Neural cell (in vitro differentiated cells): ENCODE data around the gene ZNHIT3. TPM values are rescaled to one million over a fixed set of nuclear protein-coding genes. Genes with fewer than 3 reads are reported as not detected.

ENCODE experiments used
- H2AFZ ChIP-seq: fragments of 200-600, 300-800 bp; sonication (generic), shearing (Covaris generic); 2 replicates; pipeline ENCODE4 v1.6.0; 2014; ENCODE audit warnings: low read depth, mild to moderate bottlenecking, antibody characterized with exemption, low read length, moderate library complexity
- H3F3A ChIP-seq: fragments of 200-600 bp; shearing (Covaris generic); 2 replicates; pipeline ENCODE4 v1.6.1; 2016; ENCODE audit warnings: mild to moderate bottlenecking, moderate library complexity, mixed read lengths, antibody characterized with exemption, low read length; ENCODE audit not compliant: insufficient read depth, poor library complexity, severe bottlenecking
- H3K27ac ChIP-seq: fragments of 200-600, 300-800 bp; sonication (generic), shearing (Covaris generic); 2 replicates; pipeline ENCODE4 v1.5.1; 2014; ENCODE audit warnings: mild to moderate bottlenecking, low read length, moderate library complexity
- H3K27me3 ChIP-seq: fragments of 300-800, 200-600 bp; sonication (generic), shearing (Covaris generic); 2 replicates; pipeline ENCODE4 v1.6.0; 2014; ENCODE audit warnings: mild to moderate bottlenecking, low read depth, low read length, moderate library complexity; ENCODE audit not compliant: insufficient read depth
- H3K36me3 ChIP-seq: fragments of 300-800, 200-600 bp; sonication (generic), shearing (Covaris generic); 2 replicates; pipeline ENCODE4 v1.5.1; 2014; ENCODE audit warnings: mild to moderate bottlenecking, antibody characterized with exemption, low read length, moderate library complexity; ENCODE audit not compliant: insufficient read depth
- H3K4me2 ChIP-seq: fragments of 300-800, 200-600 bp; sonication (generic), shearing (Covaris generic); 2 replicates; pipeline ENCODE4 v1.6.0; 2014; ENCODE audit warnings: mild to moderate bottlenecking, low read length
- H3K4me3 ChIP-seq: fragments of 300-800, 200-600 bp; sonication (generic), shearing (Covaris generic); 2 replicates; pipeline ENCODE4 v1.5.1; 2014; ENCODE audit warnings: mild to moderate bottlenecking, low read length, moderate library complexity
- H3K79me2 ChIP-seq: fragments of 200-600 bp; shearing (Covaris generic); replicated peaks from 2 replicates; pipeline ENCODE4 v1.6.0; 2014; ENCODE audit warnings: mild to moderate bottlenecking, low read length, moderate library complexity; ENCODE audit not compliant: insufficient read depth
- H3K9ac ChIP-seq: fragments of 300-800, 200-600 bp; sonication (generic), shearing (Covaris generic); 2 replicates; pipeline ENCODE4 v1.6.1; 2016; ENCODE audit warnings: mild to moderate bottlenecking, low read length, mixed read lengths
- H3K9me2 ChIP-seq: fragments of 200-600 bp; shearing (Covaris generic); 2 replicates; pipeline ENCODE4 v1.6.1; 2016; ENCODE audit warnings: mild to moderate bottlenecking, low read length, mixed read lengths; ENCODE audit not compliant: insufficient read depth
- H3K9me3 ChIP-seq: fragments of 200-600, 300-800 bp; sonication (generic), shearing (Covaris generic); 2 replicates; pipeline ENCODE4 v1.6.1; 2016; ENCODE audit warnings: mild to moderate bottlenecking, mixed run types, low read length, moderate library complexity, mixed read lengths
- H4K20me1 ChIP-seq: fragments of 200-600 bp; shearing (Covaris generic); 2 replicates; pipeline ENCODE4 v1.6.1; 2016; ENCODE audit warnings: mild to moderate bottlenecking, mixed run types; ENCODE audit not compliant: insufficient read depth
- EP300 ChIP-seq: fragments of 450-650 bp; conservative IDR thresholded peaks from 2 replicates; pipeline ENCODE4 v1.6.1; 2014; ENCODE audit warnings: antibody characterized with exemption, mild to moderate bottlenecking, moderate library complexity; ENCODE audit not compliant: poor library complexity, severe bottlenecking
- EZH2 ChIP-seq: fragments of 200-600, 300-800 bp; shearing (Covaris generic), sonication (generic); IDR thresholded peaks from 2 replicates; pipeline ENCODE4 v1.6.1; 2014; ENCODE audit warnings: antibody characterized with exemption, low read length, borderline replicate concordance, mild to moderate bottlenecking; ENCODE audit not compliant: insufficient read depth, poor library complexity, severe bottlenecking
- MXI1 ChIP-seq: fragments of 450-650 bp; conservative IDR thresholded peaks from 2 replicates; pipeline ENCODE4 v1.6.1; 2014; ENCODE audit warnings: antibody characterized with exemption, mild to moderate bottlenecking; ENCODE audit not compliant: poor library complexity, severe bottlenecking
- POLR2AphosphoS5 ChIP-seq: IDR thresholded peaks from 2 replicates; pipeline ENCODE4 v1.6.1; 2012
- SMC3 ChIP-seq: fragments of 450-650 bp; conservative IDR thresholded peaks from 2 replicates; pipeline ENCODE4 v1.6.1; 2014; ENCODE audit warnings: antibody characterized with exemption, mild to moderate bottlenecking, moderate library complexity; ENCODE audit not compliant: poor library complexity
- TAF1 ChIP-seq: IDR thresholded peaks from 2 replicates; pipeline ENCODE4 v1.6.1; 2012; ENCODE audit warnings: low read depth
- polyA plus RNA-seq: library from polyadenylated mRNA; depleted of rRNA; stranded (reverse); fragments of >200 nt; gene quantifications from 2 replicates; pipeline ENCODE4 v1.2.3, GENCODE V29; 2014
- TF ChIP-seq, protein P1 (sequence below): IDR thresholded peaks from 2 replicates; pipeline ENCODE4 v1.6.1; 2012; ENCODE audit warnings: borderline replicate concordance

ZNHIT3 gene
- polyA plus RNA-seq, 1 donor from 2014 or later = 226 TPM

DNA sequence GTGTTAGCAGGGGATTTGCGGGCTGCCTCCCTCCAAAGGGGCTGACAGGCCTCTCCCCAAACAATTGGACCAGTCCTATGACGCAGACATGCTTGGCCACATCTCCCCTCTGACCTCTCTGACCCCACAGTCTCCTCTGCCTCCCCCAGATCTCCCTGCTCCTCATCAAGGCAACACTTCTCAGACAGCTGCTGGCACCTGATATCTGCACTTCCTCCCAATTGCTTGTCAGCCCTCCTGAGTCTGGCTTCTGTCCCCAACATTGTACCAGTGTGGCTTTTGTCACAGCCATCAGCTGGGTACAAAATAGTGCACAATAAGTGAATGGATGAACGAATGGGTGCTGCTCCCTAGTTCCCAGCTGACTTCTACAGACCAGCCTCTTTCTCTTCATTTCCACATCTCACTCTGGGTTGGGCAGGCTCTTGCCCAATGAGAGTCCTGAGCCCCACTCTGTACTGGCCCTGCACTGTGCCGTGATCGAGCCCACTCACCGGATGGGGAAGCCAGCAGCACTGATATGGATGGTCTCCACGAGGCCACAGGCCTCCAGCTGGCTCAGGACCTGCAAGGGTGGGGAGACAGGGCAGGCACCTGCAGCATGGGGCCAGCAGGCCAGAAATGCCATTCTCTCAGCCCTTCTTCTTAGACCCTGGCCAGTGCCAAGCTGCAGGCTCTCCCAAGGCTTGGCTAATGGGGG lies 17.1 kb downstream of the ZNHIT3 start:
- TF ChIP-seq, protein P1, sequence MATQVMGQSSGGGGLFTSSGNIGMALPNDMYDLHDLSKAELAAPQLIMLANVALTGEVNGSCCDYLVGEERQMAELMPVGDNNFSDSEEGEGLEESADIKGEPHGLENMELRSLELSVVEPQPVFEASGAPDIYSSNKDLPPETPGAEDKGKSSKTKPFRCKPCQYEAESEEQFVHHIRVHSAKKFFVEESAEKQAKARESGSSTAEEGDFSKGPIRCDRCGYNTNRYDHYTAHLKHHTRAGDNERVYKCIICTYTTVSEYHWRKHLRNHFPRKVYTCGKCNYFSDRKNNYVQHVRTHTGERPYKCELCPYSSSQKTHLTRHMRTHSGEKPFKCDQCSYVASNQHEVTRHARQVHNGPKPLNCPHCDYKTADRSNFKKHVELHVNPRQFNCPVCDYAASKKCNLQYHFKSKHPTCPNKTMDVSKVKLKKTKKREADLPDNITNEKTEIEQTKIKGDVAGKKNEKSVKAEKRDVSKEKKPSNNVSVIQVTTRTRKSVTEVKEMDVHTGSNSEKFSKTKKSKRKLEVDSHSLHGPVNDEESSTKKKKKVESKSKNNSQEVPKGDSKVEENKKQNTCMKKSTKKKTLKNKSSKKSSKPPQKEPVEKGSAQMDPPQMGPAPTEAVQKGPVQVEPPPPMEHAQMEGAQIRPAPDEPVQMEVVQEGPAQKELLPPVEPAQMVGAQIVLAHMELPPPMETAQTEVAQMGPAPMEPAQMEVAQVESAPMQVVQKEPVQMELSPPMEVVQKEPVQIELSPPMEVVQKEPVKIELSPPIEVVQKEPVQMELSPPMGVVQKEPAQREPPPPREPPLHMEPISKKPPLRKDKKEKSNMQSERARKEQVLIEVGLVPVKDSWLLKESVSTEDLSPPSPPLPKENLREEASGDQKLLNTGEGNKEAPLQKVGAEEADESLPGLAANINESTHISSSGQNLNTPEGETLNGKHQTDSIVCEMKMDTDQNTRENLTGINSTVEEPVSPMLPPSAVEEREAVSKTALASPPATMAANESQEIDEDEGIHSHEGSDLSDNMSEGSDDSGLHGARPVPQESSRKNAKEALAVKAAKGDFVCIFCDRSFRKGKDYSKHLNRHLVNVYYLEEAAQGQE = no peak
- TF ChIP-seq EZH2 (no peak), SMC3 (no peak), MXI1 (no peak), POLR2AphosphoS5 (no peak), TAF1 (no peak), EP300 (no peak)
- Histone ChIP-seq H3K9ac (no peak overlapping the region), H3K4me3 (no peak overlapping the region), H3F3A (no peaks in the 10 kb centered on the region), H2AFZ (no peak overlapping the region), H3K4me2 (no peak overlapping the region), H3K79me2 (no peaks in the 10 kb centered on the region), H3K9me2 (no peaks in the 10 kb centered on the region), H3K9me3 (no peaks in the 10 kb centered on the region), H3K27ac (no peak overlapping the region), H3K27me3 (no peaks in the 10 kb centered on the region), H4K20me1 (no peaks in the 10 kb centered on the region), H3K36me3 (peaks cover 5% of the 10 kb centered on the region)

- TF ChIP-seq, protein P1 = no peak
- Histone ChIP-seq H2AFZ (no peak overlapping the region), H4K20me1 (no peaks in the 10 kb centered on the region), H3K4me3 (no peak overlapping the region), H3K27me3 (no peaks in the 10 kb centered on the region), H3K79me2 (no peaks in the 10 kb centered on the region), H3K36me3 (no peaks in the 10 kb centered on the region), H3K9me2 (no peaks in the 10 kb centered on the region), H3F3A (no peaks in the 10 kb centered on the region), H3K27ac (no peak overlapping the region), H3K4me2 (no peak overlapping the region), H3K9ac (no peak overlapping the region), H3K9me3 (no peaks in the 10 kb centered on the region)
Measured at GRCh38 chr17:36504156-36504545, 17.7 kb downstream of the ZNHIT3 start.
